Activated B cell treated with CpG ODN at 0.5 μM for 24 hours (primary cell): ENCODE results near the gene TFDP2. TPM values are rescaled to one million over a fixed set of nuclear protein-coding genes. Genes with fewer than 3 reads are reported as not detected.

Experiments
- ATAC-seq: fragments of 200-7000 bp; cut with Tn5 transposase; one replicate; pipeline ENCODE4 v1.10.0; 2021; ENCODE audit warnings: low read depth, mild to moderate bottlenecking, moderate library complexity
- CTCF ChIA-PET: fragments of 350-600 bp; sonication (Branson Sonifier 250); formaldehyde crosslinking; loops from one replicate; lab custom pipeline; 2021; ENCODE audit warnings: antibody characterized with exemption; lab: Charles Lee
- POLR2A ChIA-PET: fragments of 350-600 bp; sonication (Branson Sonifier 250); formaldehyde crosslinking; loops from one replicate; lab custom pipeline; 2021; ENCODE audit warnings: antibody characterized with exemption; lab: Charles Lee
- DNase-seq: peaks from one replicate; pipeline ENCODE4 v3.0.0; 2022
- H3K27ac Mint-ChIP-seq: one replicate; pipeline ENCODE4 v1.8.0; 2020; ENCODE audit warnings: mixed read lengths
- H3K27me3 Mint-ChIP-seq: one replicate; pipeline ENCODE4 v1.8.0; 2021; ENCODE audit warnings: mixed read lengths
- H3K36me3 Mint-ChIP-seq: one replicate; pipeline ENCODE4 v1.8.0; 2021; ENCODE audit warnings: low read depth, mixed read lengths
- H3K4me1 Mint-ChIP-seq: one replicate; pipeline ENCODE4 v1.8.0; 2021; ENCODE audit warnings: mixed read lengths
- H3K4me3 Mint-ChIP-seq: one replicate; pipeline ENCODE4 v1.8.0; 2020; ENCODE audit warnings: mild to moderate bottlenecking, mixed read lengths
- H3K9me3 Mint-ChIP-seq: one replicate; pipeline ENCODE4 v1.8.0; 2020; ENCODE audit warnings: mixed read lengths
- CTCF ChIP-seq: fragments of 200-600 bp; IDR thresholded peaks from one replicate; pipeline ENCODE4 v1.8.0; 2022; ENCODE audit warnings: antibody characterized with exemption, mild to moderate bottlenecking
- intact Hi-C: fragments of 100-400 bp; cut with micrococcal nuclease; formaldehyde crosslinking; loops from one replicate; pipeline ENCODE4 v1.15.1; 2024
- total RNA-seq: library from RNA; stranded (reverse); gene quantifications from 2 replicates; pipeline ENCODE4 v1.2.3, GENCODE V29; 2022

TFDP2 gene
- total RNA-seq, 1 donor from 2014 or later: 23.1 TPM

GRCh38 chr3:141901914-141902313, 247.4 kb downstream of the TFDP2 start:
- POLR2A ChIA-PET: no interaction called here
- H3K9me3 Mint-ChIP-seq: peaks cover 12% of the 10 kb centered on the region
- peaks cover 14% of the 10 kb centered on the region for H3K4me1 Mint-ChIP-seq
- ATAC-seq (no peak), DNase-seq (no peak)
- no peak for TF ChIP-seq CTCF
- no peak overlapping the region for H3K4me3 Mint-ChIP-seq
- H3K27me3 Mint-ChIP-seq: no peaks in the 10 kb centered on the region
- peaks cover 36% of the 10 kb centered on the region for H3K36me3 Mint-ChIP-seq
- CTCF ChIA-PET: no interaction called here
- intact Hi-C loops: no loop called here
- peak overlapping the region; percentile 50 for H3K27ac Mint-ChIP-seq

- DNase-seq (no peak), ATAC-seq (no peak)
- intact Hi-C loops: no loop called here
- peaks cover 40% of the 10 kb centered on the region for H3K36me3 Mint-ChIP-seq
- CTCF ChIA-PET: interaction anchor here (1.5 kb wide), 1 partner anchor 13 kb away, joined by 5 read pairs; no protein-coding TSS in a partner anchor
- peaks cover 14% of the 10 kb centered on the region for H3K4me1 Mint-ChIP-seq
- POLR2A ChIA-PET: no interaction called here
- H3K27ac Mint-ChIP-seq: no peak overlapping the region
- no peak overlapping the region for H3K4me3 Mint-ChIP-seq
- no peaks in the 10 kb centered on the region for H3K27me3 Mint-ChIP-seq
- TF ChIP-seq CTCF: no peak
- peaks cover 12% of the 10 kb centered on the region for H3K9me3 Mint-ChIP-seq
These were observed 249.0 kb downstream of the TFDP2 start for GRCh38 chr3:141900343-141900742.

GRCh38 chr3:141898908-141899307, 250.4 kb downstream of the TFDP2 start:
- DNase-seq (no peak), ATAC-seq (no peak)
- POLR2A ChIA-PET: no interaction called here
- H3K4me3 Mint-ChIP-seq: no peak overlapping the region
- intact Hi-C loops: no loop called here
- peaks cover 12% of the 10 kb centered on the region for H3K9me3 Mint-ChIP-seq
- CTCF ChIA-PET: no interaction called here
- no peaks in the 10 kb centered on the region for H3K27me3 Mint-ChIP-seq
- peaks cover 32% of the 10 kb centered on the region for H3K36me3 Mint-ChIP-seq
- TF ChIP-seq CTCF: no peak
- H3K4me1 Mint-ChIP-seq: peaks cover 14% of the 10 kb centered on the region
- no peak overlapping the region for H3K27ac Mint-ChIP-seq

DNA sequence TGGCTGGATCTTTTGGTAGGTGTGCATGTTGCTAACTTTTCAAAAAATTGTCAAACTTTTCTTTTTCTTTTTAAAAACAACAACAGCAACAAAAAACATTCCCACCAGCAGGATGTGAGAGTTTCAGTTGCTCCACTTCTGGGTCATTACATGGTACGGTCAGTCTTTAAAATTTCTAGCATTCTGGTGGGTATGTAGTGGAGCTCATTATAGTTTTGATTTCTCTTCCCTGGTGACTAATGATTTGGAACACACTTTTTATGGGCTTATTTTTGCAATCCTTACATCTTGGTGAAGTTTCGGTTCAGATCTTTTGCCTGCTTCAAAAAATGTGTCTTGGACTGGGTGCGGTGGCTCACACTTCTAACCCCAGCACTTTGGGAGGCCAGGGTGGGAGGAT, 253.6 kb downstream of the TFDP2 start:
- Mint-ChIP-seq H3K4me3 (no peak overlapping the region), H3K27me3 (no peaks in the 10 kb centered on the region), H3K36me3 (peaks cover 29% of the 10 kb centered on the region), H3K9me3 (peaks cover 12% of the 10 kb centered on the region), H3K27ac (no peak overlapping the region), H3K4me1 (peaks cover 2% of the 10 kb centered on the region)
- DNase-seq (no peak), ATAC-seq (no peak)
- ChIA-PET CTCF (no interaction called here), POLR2A (no interaction called here)
- intact Hi-C loops: no loop called here
- TF ChIP-seq CTCF: no peak

DNA sequence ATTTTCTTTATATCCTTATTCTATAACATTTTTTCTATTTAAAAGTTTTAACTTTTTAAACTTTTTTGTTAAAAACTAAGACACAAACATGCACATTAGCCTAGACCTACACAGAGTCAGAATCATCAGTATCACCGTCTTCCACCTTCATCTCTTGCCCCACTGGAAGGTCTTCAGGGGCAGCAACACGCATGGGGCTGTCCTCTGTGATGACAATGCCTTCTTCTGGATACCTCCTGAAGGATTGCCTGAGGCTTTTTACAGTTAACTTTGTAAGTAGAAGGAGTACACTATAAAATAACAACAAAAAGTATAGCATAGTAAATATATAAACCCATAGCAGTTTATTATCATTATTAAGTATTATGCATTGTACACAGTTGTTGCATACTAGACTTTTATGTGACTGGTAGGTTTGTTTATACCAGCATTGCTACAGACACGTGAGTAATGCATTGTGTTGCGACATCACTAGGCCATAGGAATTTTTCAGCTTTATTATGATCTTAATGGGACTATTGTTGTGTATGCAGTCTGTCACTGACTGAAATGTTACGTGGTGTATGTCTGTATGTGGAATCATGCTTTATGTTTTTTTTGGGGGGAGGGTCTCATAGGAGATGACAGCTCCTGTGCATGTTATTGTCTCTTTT, 254.7 kb downstream of the TFDP2 start:
- Mint-ChIP-seq H3K9me3 (peaks cover 6% of the 10 kb centered on the region), H3K4me3 (no peak overlapping the region), H3K27me3 (no peaks in the 10 kb centered on the region), H3K27ac (no peak overlapping the region), H3K36me3 (peaks cover 25% of the 10 kb centered on the region), H3K4me1 (peaks cover 2% of the 10 kb centered on the region)
- DNase-seq (no peak), ATAC-seq (no peak)
- ChIA-PET POLR2A (no interaction called here), CTCF (interaction anchor here (2.0 kb wide), 1 partner anchor 19 kb away, joined by 6 read pairs; no protein-coding TSS in a partner anchor)
- intact Hi-C loops: no loop called here
- TF ChIP-seq CTCF: no peak

Other genes with a start within 250 kb of the TFDP2 start
- 10.4 and 12.2 TPM in 2 replicates for gene GK5, start 76.0 kb upstream of the TFDP2 start, total RNA-seq